ENCODE data around the gene DDX4.

The DDX4 gene

DNA sequence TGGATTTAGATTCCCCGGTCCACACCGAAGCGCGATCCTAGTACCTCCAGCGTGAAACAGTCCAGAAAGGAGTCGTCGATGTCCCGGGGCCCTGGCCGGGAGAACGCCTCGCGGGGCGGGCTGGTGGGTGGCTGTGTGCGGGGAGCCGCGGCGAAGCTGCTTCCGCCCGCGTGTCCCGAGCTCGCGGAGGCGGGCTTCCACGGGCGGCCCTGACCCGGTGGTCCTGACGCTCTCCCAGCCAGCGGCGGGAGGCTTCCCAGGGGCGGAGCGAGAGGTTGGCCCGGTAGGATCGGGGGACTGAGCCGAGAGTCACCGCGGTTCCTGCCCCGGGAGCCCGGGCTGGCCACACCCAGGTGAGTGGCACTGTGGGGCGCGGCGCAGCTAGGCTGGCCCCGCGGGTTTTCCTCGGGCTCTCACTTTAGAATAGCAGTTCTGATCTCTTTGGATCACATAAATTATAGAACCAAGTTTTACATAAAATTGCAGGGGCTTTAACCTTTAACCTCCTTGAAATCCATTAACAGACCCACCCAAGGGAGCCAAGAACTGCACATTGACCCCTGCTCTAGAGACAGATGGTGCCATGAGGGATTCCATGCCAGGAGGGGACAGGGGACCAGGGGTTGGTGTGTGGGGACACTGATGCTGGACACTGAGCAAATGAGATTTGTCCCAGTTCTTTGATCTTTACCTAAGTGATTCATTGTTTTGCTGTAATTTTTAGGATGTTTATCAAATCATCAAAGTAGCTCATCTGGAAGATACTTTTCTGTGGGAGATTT is 84.1 kb downstream of the DDX4 start:
- Mint-ChIP-seq H3K27me3 (ENCODE audit: low read depth) (peaks cover 48% of the 10 kb centered on the region), H3K36me3 (ENCODE audit: low read depth) (peaks cover 1% of the 10 kb centered on the region), H3K4me3 (peak overlapping the region; percentile 61), H3K4me1 (ENCODE audit: low read depth) (peaks cover 8% of the 10 kb centered on the region), H3K9me3 (no peaks in the 10 kb centered on the region), H3K27ac (no peak overlapping the region)

DNA sequence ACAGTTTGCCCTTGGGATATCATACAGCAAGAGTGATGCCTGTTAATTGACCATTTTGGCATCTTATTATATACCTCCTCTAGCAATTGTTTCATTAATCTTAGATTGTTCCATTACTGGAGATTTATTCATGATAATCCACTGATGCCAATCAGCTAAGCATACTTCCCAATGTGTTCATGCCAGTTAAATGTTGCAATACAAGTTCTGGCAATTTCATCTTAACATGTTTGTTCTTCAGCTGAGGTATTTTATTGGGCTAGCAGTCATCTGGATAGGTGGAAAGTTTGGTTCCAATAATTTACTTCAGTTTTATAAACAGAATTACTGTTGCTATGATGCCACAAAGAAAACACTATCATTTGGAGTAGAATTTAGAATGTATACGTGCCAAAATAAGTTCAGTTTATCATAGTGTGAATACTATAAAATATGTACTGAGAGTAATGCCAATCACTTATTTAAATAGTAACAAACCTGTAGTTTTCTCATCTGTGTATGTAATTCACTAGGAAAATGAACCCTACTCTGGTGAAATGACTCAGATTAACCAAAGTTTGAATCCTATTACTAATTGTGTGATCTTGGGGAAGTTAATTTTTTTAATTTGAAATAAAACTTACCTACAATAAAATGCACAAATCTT is 85.4 kb downstream of the DDX4 start:
- no peaks in the 10 kb centered on the region for H3K9me3 Mint-ChIP-seq
- H3K27me3 Mint-ChIP-seq (ENCODE audit: low read depth): peaks cover 47% of the 10 kb centered on the region
- no peak overlapping the region for H3K4me3 Mint-ChIP-seq
- H3K4me1 Mint-ChIP-seq (ENCODE audit: low read depth): peaks cover 8% of the 10 kb centered on the region
- peaks cover 1% of the 10 kb centered on the region for H3K36me3 Mint-ChIP-seq (ENCODE audit: low read depth)
- H3K27ac Mint-ChIP-seq: no peak overlapping the region

DNA sequence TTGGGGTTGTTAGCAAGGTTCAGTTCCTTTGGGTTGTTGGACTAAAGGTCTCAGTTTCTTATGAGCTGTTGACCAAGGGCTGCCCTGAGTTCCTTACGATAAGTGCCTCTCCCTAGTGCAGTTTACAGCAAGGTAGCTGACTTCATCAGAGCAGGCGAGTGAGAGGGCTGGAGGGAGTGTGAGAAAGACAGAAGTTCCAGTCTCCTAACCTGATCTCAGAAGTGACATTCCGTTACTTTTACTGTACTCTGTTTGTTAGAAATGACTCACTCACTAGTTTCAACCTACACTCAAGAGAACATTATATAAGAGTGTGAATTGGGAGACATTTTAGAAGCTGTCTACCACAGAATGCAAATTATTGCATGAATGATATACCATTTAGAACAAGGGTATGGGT is 92.1 kb downstream of the DDX4 start:
- Mint-ChIP-seq H3K4me1 (ENCODE audit: low read depth) (peaks cover 5% of the 10 kb centered on the region), H3K27ac (no peak overlapping the region), H3K36me3 (ENCODE audit: low read depth) (peaks cover 3% of the 10 kb centered on the region), H3K27me3 (ENCODE audit: low read depth) (peaks cover 8% of the 10 kb centered on the region), H3K4me3 (no peak overlapping the region), H3K9me3 (peaks cover 16% of the 10 kb centered on the region)

DNA sequence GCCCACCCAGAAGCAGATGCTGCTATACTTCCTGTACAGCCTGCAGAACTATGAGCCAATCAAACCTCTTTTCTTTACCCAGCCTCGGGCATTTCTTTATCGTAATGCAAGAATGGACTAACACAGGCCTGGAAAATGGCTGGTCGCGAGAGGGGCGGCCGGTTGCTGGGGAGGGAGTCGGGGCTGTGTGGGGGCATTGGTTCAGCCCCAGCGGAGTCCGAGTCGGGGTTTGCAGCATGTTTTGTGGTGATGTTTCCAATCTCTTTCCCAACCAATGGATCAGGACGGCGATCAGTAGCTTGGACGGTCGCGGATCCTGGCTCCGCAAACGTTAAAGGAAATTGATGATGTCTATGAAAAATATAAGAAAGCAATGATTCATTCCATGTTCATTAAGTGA is 94.6 kb downstream of the DDX4 start:
- Mint-ChIP-seq H3K27me3 (ENCODE audit: low read depth) (peaks cover 3% of the 10 kb centered on the region), H3K9me3 (peaks cover 16% of the 10 kb centered on the region), H3K36me3 (ENCODE audit: low read depth) (peaks cover 3% of the 10 kb centered on the region), H3K27ac (no peak overlapping the region), H3K4me3 (no peak overlapping the region), H3K4me1 (ENCODE audit: low read depth) (peaks cover 5% of the 10 kb centered on the region)

DNA sequence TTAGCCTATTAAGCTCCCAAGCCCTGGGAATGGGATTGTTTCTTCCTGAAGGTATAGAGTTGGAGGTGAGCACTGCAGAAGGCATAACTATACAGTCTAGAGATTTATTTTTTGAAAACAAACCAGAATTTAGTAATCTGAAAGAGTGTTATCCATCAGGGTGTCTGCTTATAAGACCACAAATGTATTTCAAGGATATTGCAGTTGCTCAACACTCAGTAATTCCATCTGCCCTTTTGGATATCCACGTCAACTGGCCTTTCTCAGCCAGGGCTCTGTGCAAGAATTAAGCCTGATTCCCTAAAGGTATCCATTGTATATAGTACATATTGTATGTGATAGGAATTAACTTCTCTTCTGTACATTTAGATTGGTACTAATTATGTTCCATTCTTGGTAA is 98.3 kb downstream of the DDX4 start:
- H3K27me3 Mint-ChIP-seq (ENCODE audit: low read depth): peaks cover 3% of the 10 kb centered on the region

DNA sequence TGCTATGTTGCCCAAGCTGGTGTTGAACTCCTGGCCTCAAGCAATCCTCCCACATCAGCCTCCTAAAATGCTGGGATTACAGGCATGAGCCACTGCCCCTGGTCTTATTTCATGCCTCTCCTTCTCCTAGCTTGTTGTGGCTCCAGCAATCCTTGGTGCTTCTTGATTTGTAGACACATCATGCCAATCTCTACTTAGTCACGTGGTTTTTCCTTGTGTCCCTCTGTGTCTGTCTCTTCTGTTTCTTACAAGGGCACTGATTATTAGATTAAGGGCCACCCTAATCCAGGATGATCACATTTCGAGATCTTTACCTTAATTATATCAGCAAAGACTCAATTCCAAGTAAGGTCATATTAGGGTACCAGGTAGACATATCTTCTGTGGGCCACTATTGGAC is 104.1 kb downstream of the DDX4 start:
- H3K27ac Mint-ChIP-seq: no peak overlapping the region
- no peak overlapping the region for H3K4me3 Mint-ChIP-seq
- H3K27me3 Mint-ChIP-seq (ENCODE audit: low read depth): no peaks in the 10 kb centered on the region
- peaks cover 2% of the 10 kb centered on the region for H3K36me3 Mint-ChIP-seq (ENCODE audit: low read depth)
- peaks cover 27% of the 10 kb centered on the region for H3K9me3 Mint-ChIP-seq
- no peaks in the 10 kb centered on the region for H3K4me1 Mint-ChIP-seq (ENCODE audit: low read depth)

More for the DNA sequence above, 98.3 kb downstream of the DDX4 start:
- peaks cover 3% of the 10 kb centered on the region for H3K36me3 Mint-ChIP-seq (ENCODE audit: low read depth)
- H3K9me3 Mint-ChIP-seq: peaks cover 16% of the 10 kb centered on the region
- H3K4me3 Mint-ChIP-seq: no peak overlapping the region
- no peaks in the 10 kb centered on the region for H3K4me1 Mint-ChIP-seq (ENCODE audit: low read depth)
- no peak overlapping the region for H3K27ac Mint-ChIP-seq

DNA sequence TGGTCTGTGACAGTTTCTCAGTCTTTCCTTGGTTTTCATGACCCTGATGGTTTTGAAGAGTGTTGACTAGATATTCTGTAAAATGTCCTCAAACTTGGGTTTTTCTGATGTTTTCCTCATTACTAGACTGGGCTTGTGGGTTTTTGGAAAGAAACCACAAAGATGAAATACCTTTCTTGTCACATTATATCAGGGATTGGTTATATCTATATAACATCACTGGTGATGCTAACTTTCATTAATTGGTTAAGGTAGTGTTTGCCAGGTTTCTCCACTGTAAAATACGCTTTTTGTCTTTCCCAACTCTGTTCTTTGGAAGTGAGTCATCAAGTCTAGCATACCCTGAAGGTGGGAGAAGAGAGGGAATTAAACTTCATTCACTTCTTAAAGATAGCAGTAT is 110.0 kb downstream of the DDX4 start:
- no peaks in the 10 kb centered on the region for H3K27me3 Mint-ChIP-seq (ENCODE audit: low read depth)
- peaks cover 32% of the 10 kb centered on the region for H3K9me3 Mint-ChIP-seq
- no peak overlapping the region for H3K4me3 Mint-ChIP-seq
- H3K4me1 Mint-ChIP-seq (ENCODE audit: low read depth): peaks cover 27% of the 10 kb centered on the region
- peaks cover 3% of the 10 kb centered on the region for H3K36me3 Mint-ChIP-seq (ENCODE audit: low read depth)
- H3K27ac Mint-ChIP-seq: no peak overlapping the region

DNA sequence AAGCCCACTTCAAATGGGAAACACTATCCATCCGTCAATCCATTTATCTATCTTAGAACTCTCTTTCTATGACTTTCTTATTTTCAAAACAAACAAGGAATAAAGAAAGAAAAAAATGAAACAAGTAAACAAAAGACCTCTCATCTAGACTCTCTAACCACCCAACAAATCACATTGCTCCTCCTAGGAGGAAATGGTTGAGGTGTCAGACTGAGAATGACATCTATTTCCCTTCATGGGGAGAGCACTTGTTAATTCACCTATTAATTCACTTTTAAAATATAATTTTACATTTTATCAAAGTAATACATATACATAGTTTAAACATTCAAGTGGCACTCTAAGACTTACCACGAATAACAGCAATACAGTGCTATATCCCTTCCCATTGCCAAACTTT is 110.9 kb downstream of the DDX4 start:
- no peak overlapping the region for H3K4me3 Mint-ChIP-seq
- peaks cover 27% of the 10 kb centered on the region for H3K9me3 Mint-ChIP-seq
- H3K4me1 Mint-ChIP-seq (ENCODE audit: low read depth): peaks cover 36% of the 10 kb centered on the region
- no peaks in the 10 kb centered on the region for H3K27me3 Mint-ChIP-seq (ENCODE audit: low read depth)
- peaks cover 3% of the 10 kb centered on the region for H3K36me3 Mint-ChIP-seq (ENCODE audit: low read depth)
- no peak overlapping the region for H3K27ac Mint-ChIP-seq

DNA sequence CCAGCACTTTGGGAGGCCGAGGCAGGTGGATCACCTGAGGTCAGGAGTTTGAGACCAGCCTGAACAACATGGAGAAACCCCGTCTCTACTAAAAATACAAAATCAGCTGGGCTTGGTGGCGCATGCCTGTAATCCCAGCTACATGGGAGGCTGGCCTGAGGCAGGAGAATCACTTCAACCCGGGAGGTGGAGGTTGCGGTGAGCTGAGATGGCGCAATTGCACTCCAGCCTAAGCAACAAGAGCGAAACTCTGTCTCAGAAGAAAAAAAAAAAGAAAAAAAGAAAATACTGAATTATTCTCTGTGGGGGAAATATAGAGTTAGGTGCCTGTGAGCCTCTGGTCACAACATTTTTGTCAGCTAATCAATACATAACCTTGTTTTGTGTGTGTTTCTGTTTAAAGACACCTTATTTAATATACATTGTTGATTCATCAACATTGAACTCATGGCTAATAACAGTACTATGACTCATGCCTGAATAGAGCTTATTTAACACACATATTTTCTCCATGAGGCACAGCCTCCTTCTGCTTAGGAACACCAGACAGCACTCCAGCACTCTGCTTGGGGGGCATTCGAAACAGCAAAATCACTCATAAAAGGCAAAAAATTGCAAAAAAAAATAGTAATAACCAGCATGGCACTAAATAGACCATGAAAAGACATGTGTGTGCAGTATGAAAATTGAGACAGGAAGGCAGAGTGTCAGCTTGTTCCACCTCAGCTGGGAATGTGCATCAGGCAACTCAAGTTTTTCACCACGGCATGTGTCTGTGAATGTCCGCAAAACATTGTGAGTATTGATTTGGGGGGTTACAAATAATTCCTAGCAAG is 113.2 kb downstream of the DDX4 start, which contains the start of gene IL31RA:
IL31RA (plus strand) TSS at position 519 of the 836 bp plus-strand sequence; CDS start at position 733, 214 bp downstream.
- Mint-ChIP-seq H3K27me3 (ENCODE audit: low read depth) (no peaks in the 10 kb centered on the region), H3K36me3 (ENCODE audit: low read depth) (peaks cover 2% of the 10 kb centered on the region), H3K4me1 (ENCODE audit: low read depth) (peaks cover 49% of the 10 kb centered on the region), H3K27ac (no peak within 1 kb of the TSS), H3K4me3 (no peak within 1 kb of the TSS), H3K9me3 (peaks cover 5% of the 10 kb centered on the region)

DNA sequence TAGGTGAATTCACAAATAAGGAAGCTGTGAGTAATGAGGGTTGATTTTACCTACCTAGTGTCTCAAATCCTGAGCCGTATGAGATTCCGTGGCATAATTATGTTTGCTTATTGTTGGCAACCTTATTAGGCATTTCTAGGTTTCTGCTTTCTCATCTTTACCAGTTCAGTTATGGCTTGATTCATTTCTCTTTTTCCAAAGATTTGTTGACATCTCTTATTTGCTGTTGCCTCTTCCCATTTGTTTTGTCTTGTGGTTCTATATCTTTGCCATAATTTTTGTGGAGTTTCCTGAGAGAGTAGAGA is 113.8 kb downstream of the DDX4 start:
- H3K9me3 Mint-ChIP-seq: peaks cover 5% of the 10 kb centered on the region
- H3K4me1 Mint-ChIP-seq (ENCODE audit: low read depth): peaks cover 54% of the 10 kb centered on the region
- no peak overlapping the region for H3K27ac Mint-ChIP-seq
- H3K27me3 Mint-ChIP-seq (ENCODE audit: low read depth): no peaks in the 10 kb centered on the region
- H3K36me3 Mint-ChIP-seq (ENCODE audit: low read depth): peaks cover 2% of the 10 kb centered on the region
- no peak overlapping the region for H3K4me3 Mint-ChIP-seq

DNA sequence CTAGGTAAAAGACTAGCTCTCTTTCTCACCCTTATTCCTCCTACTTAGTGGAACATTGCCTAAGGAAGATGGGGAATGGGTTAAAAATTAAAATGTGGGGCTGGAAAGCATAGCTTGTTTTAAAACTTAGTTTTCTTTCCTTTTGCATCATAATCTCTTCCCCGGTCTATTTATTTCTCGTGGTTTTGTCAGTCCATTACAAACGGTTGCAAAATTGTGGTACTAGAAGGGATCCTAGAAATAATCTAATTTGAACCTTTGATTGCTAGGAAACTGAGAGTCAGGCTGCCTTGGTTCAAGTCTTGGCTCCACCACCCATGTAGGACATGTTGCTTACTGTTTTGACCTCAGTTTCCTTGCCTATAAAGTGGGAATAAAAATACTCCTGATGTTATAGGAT is 114.6 kb downstream of the DDX4 start:
- Mint-ChIP-seq H3K4me1 (ENCODE audit: low read depth) (peaks cover 61% of the 10 kb centered on the region), H3K9me3 (peaks cover 4% of the 10 kb centered on the region), H3K27ac (no peak overlapping the region), H3K36me3 (ENCODE audit: low read depth) (peaks cover 2% of the 10 kb centered on the region), H3K4me3 (no peak overlapping the region), H3K27me3 (ENCODE audit: low read depth) (no peaks in the 10 kb centered on the region)

DNA sequence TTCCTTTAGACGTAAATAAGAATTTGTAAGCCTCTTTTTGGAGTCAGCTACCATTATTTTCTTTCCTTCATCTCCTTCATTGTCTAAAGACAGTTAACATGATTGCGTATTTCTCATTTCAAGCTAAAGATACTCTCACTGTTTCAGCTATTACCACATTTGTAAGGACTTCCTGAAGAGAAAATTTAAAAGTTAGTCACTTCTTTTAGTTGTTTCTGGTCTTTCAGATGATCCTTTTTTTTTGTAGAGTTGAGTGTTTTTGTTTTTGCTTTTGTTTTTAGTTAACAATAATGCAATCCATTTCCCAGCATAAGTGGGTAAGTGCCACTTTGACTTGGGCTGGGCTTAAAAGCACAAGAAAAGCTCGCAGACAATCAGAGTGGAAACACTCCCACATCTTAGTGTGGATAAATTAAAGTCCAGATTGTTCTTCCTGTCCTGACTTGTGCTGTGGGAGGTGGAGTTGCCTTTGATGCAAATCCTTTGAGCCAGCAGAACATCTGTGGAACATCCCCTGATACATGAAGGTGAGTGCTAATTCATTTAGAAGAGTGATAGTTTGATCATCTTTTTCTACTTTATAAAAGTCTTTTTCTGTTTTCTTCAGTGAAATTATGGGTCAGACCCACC is 115.3 kb downstream of the DDX4 start:
- no peaks in the 10 kb centered on the region for H3K27me3 Mint-ChIP-seq (ENCODE audit: low read depth)
- H3K4me3 Mint-ChIP-seq: peak overlapping the region; percentile 47
- no peaks in the 10 kb centered on the region for H3K9me3 Mint-ChIP-seq
- no peaks in the 10 kb centered on the region for H3K36me3 Mint-ChIP-seq (ENCODE audit: low read depth)
- peaks cover 60% of the 10 kb centered on the region for H3K4me1 Mint-ChIP-seq (ENCODE audit: low read depth)
- peak overlapping the region; percentile 74 for H3K27ac Mint-ChIP-seq

DNA sequence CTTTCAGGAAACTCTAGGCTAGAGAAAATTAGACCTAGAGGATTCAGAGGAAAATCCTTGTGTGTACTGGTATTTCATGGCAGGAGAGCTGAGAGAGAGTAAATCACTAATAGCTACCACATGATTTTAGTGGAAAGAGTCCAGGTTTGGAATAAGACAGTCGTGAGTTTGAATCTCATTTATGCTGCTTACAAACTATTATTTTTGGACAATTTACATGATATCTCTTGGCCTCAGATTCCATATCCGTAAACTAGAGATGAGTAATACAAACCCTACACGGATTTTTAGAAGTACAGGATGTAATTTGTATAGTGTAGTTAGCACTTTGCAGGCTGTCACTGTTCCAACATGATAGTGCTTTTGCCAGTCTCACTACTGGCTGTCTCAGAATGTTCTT is 116.0 kb downstream of the DDX4 start:
- peaks cover 4% of the 10 kb centered on the region for H3K36me3 Mint-ChIP-seq (ENCODE audit: low read depth)
- H3K4me3 Mint-ChIP-seq: peak overlapping the region; percentile 47
- no peaks in the 10 kb centered on the region for H3K27me3 Mint-ChIP-seq (ENCODE audit: low read depth)
- no peaks in the 10 kb centered on the region for H3K9me3 Mint-ChIP-seq
- peaks cover 58% of the 10 kb centered on the region for H3K4me1 Mint-ChIP-seq (ENCODE audit: low read depth)
- no peak overlapping the region for H3K27ac Mint-ChIP-seq

DNA sequence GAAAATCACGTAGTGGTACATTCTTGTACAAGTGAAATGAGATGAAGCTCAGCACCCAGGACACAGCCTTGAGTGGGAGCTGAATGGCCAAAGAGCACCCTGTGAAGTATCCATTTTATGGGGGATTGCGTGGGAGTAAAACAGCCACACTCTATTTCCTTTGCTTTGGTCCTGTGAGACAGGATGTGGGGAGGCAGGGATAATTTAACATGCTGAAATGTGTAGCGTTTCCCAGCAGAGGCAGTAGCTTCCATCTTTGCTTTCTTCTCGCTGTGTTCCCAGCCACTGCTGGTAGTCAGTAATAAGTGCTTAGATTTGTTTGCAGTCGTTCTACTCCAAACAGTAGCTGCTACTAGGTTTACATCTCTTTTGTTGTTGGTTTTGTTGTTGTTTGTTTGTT is 117.6 kb downstream of the DDX4 start:
- Mint-ChIP-seq H3K36me3 (ENCODE audit: low read depth) (peaks cover 7% of the 10 kb centered on the region), H3K27me3 (ENCODE audit: low read depth) (no peaks in the 10 kb centered on the region), H3K27ac (peak overlapping the region; percentile 84), H3K9me3 (peaks cover 3% of the 10 kb centered on the region), H3K4me3 (peak overlapping the region; percentile 43), H3K4me1 (ENCODE audit: low read depth) (peaks cover 51% of the 10 kb centered on the region)

All from T-helper 1 cell treated with Interleukin-12 subunit alpha and Interleukin-12 subunit beta and Interleukin-4 antibody, amounts not matched to agents 30 μg/mL and 1 μg/mL, for 36 hours (primary cell).